ENCODE measurements around the gene ATP12A. TPM values are rescaled to one million over a fixed set of nuclear protein-coding genes. Genes with fewer than 3 reads are reported as not detected.

The ATP12A gene
- total RNA-seq, 1 experiment from 2014 or later = 0.47 TPM

- BruUV-seq (replicated peaks) = no TSS peak
- intact Hi-C loops (cut with micrococcal nuclease; ENCODE audit: unreplicated experiment) = no loop called here
- ChIA-PET CTCF (no interaction called here), POLR2A (ENCODE audit: low non-redundant PET) (no interaction called here)
- Histone ChIP-seq H3K9me3 (ENCODE audit: low read depth, low read length, poor library complexity, severe bottlenecking) (no peaks in the 10 kb centered on the region), H3K27ac (ENCODE audit: low read depth, low read length, poor library complexity, severe bottlenecking) (no peak overlapping the region), H3K4me1 (ENCODE audit: insufficient read depth, low read length, poor library complexity, severe bottlenecking) (no peaks in the 10 kb centered on the region), H3K27me3 (replicated peaks; ENCODE audit: insufficient read depth, low read depth, low read length, poor library complexity) (peaks cover 3% of the 10 kb centered on the region), H3K36me3 (ENCODE audit: insufficient read depth, low read length, poor library complexity, severe bottlenecking) (no peaks in the 10 kb centered on the region), H3K4me3 (ENCODE audit: low read depth, low read length, poor library complexity, severe bottlenecking) (no peak overlapping the region)
- TF ChIP-seq, protein P1, sequence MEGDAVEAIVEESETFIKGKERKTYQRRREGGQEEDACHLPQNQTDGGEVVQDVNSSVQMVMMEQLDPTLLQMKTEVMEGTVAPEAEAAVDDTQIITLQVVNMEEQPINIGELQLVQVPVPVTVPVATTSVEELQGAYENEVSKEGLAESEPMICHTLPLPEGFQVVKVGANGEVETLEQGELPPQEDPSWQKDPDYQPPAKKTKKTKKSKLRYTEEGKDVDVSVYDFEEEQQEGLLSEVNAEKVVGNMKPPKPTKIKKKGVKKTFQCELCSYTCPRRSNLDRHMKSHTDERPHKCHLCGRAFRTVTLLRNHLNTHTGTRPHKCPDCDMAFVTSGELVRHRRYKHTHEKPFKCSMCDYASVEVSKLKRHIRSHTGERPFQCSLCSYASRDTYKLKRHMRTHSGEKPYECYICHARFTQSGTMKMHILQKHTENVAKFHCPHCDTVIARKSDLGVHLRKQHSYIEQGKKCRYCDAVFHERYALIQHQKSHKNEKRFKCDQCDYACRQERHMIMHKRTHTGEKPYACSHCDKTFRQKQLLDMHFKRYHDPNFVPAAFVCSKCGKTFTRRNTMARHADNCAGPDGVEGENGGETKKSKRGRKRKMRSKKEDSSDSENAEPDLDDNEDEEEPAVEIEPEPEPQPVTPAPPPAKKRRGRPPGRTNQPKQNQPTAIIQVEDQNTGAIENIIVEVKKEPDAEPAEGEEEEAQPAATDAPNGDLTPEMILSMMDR (conservative IDR thresholded peaks at IDR 0.05; ENCODE audit: low read depth, low read length) = no peak
- DNase-seq (ENCODE audit: low spot score) = no peak
Measured at GRCh38 chr13:24698686-24699085, 18.5 kb downstream of the ATP12A start.

DNA sequence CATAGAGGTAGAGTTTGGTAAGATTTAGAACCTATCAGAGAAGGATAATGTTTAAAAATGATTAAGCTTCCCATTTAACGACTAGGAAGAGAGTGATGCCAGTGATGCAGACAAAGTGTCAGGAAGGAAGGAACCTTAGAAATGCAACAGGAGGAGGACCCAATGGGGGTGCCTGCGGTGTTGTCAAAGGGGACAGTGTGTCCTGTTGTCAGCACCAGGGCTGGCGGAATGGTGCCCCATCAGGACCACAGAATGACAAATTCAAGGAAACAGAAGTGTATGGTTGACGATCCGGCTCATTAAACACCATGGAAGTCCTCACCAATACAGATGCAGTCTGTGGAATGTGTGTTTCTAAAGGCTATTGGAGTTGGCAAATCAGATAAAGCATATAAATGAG is 19.3 kb downstream of the ATP12A start:
- no peak overlapping the region for H3K4me3 ChIP-seq (ENCODE audit: low read depth, low read length, poor library complexity, severe bottlenecking)
- no peak overlapping the region for H3K27ac ChIP-seq (ENCODE audit: low read depth, low read length, poor library complexity, severe bottlenecking)
- ChIA-PET CTCF (no interaction called here), POLR2A (ENCODE audit: low non-redundant PET) (no interaction called here)
- no peak for TF ChIP-seq EZH2 (IDR thresholded peaks at IDR 0.05; ENCODE audit: borderline replicate concordance, low read depth, low read length, poor library complexity, severe bottlenecking)
- TF ChIP-seq, protein P1 (conservative IDR thresholded peaks at IDR 0.05; ENCODE audit: low read depth, low read length) = no peak
- H3K36me3 ChIP-seq (ENCODE audit: insufficient read depth, low read length, poor library complexity, severe bottlenecking) = no peaks in the 10 kb centered on the region
- no TSS peak for BruUV-seq (replicated peaks)
- H3K27me3 ChIP-seq (replicated peaks; ENCODE audit: insufficient read depth, low read depth, low read length, poor library complexity) = peaks cover 3% of the 10 kb centered on the region
- H3K4me1 ChIP-seq (ENCODE audit: insufficient read depth, low read length, poor library complexity, severe bottlenecking) = no peaks in the 10 kb centered on the region
- intact Hi-C loops (cut with micrococcal nuclease; ENCODE audit: unreplicated experiment) = no loop called here
- DNase-seq (ENCODE audit: low spot score) = no peak
- no peaks in the 10 kb centered on the region for H3K9me3 ChIP-seq (ENCODE audit: low read depth, low read length, poor library complexity, severe bottlenecking)

- BruUV-seq (replicated peaks) = no TSS peak
- Histone ChIP-seq H3K36me3 (ENCODE audit: insufficient read depth, low read length, poor library complexity, severe bottlenecking) (no peaks in the 10 kb centered on the region), H3K4me3 (ENCODE audit: low read depth, low read length, poor library complexity, severe bottlenecking) (no peak overlapping the region), H3K9me3 (ENCODE audit: low read depth, low read length, poor library complexity, severe bottlenecking) (no peaks in the 10 kb centered on the region), H3K27me3 (replicated peaks; ENCODE audit: insufficient read depth, low read depth, low read length, poor library complexity) (peaks cover 3% of the 10 kb centered on the region), H3K4me1 (ENCODE audit: insufficient read depth, low read length, poor library complexity, severe bottlenecking) (no peaks in the 10 kb centered on the region), H3K27ac (ENCODE audit: low read depth, low read length, poor library complexity, severe bottlenecking) (no peak overlapping the region)
- POLR2A ChIA-PET (ENCODE audit: low non-redundant PET) = no interaction called here
- intact Hi-C loops (cut with micrococcal nuclease; ENCODE audit: unreplicated experiment) = no loop called here
- no peak for TF ChIP-seq EZH2 (IDR thresholded peaks at IDR 0.05; ENCODE audit: borderline replicate concordance, low read depth, low read length, poor library complexity, severe bottlenecking)
- TF ChIP-seq, protein P1 (conservative IDR thresholded peaks at IDR 0.05; ENCODE audit: low read depth, low read length) = no peak
- no peak for DNase-seq (ENCODE audit: low spot score)
- CTCF ChIA-PET = interaction anchor here (0.7 kb wide), 1 partner anchor 104 kb away, joined by 10 read pairs; no protein-coding TSS in a partner anchor
Measured at GRCh38 chr13:24700539-24700938, 20.3 kb downstream of the ATP12A start.

Data from A673 (cell line).